PC-9 (cell line): Measurements from ENCODE around the gene WDR27. TPM values are rescaled to one million over a fixed set of nuclear protein-coding genes. Genes with fewer than 3 reads are reported as not detected.

Experiments
- BruUV-seq: library from RNA; stranded (reverse); fragments of 400-500 nt; replicated peaks from 2 replicates; lab custom pipeline; 2021; lab: Mats Ljungman, UMichigan
- CTCF ChIA-PET: fragments of 300-600 bp; sonication (Branson Sonifier 250); formaldehyde crosslinking; loops from one replicate; lab custom pipeline; 2022; ENCODE audit warnings: antibody characterized with exemption; lab: Charles Lee
- POLR2A ChIA-PET: fragments of 300-600 bp; sonication (Branson Sonifier 250); formaldehyde crosslinking; loops from one replicate; lab custom pipeline; 2022; ENCODE audit warnings: antibody characterized with exemption; ENCODE audit not compliant: unreplicated experiment; lab: Charles Lee
- DNase-seq, 2 experiments: peaks; one replicate each; pipeline versions ENCODE4 v3.0.0 to v3.0.0-alpha.2; 2015 to 2022; ENCODE audit warnings: mixed read lengths in 1 of 2
- H2AFZ ChIP-seq: fragments of 200-600 bp; sonication (generic); 2 replicates; pipeline ENCODE4 v1.8.1; 2017; ENCODE audit warnings: antibody characterized with exemption
- H3F3A ChIP-seq: fragments of 200-600 bp; sonication (generic); 2 replicates; pipeline ENCODE4 v1.8.1; 2017; ENCODE audit warnings: antibody characterized with exemption, mild to moderate bottlenecking, low read depth; ENCODE audit not compliant: insufficient read depth
- H3K27ac ChIP-seq: fragments of 200-600 bp; sonication (generic); 2 replicates; pipeline ENCODE4 v1.6.1; 2016; ENCODE audit warnings: mixed run types
- H3K27me3 ChIP-seq: fragments of 200-600 bp; sonication (generic); 2 replicates; pipeline ENCODE4 v1.6.1; 2016; ENCODE audit warnings: low read depth, mixed run types; ENCODE audit not compliant: insufficient read depth
- H3K36me3 ChIP-seq: fragments of 200-600 bp; sonication (generic); 2 replicates; pipeline ENCODE4 v1.6.1; 2016; ENCODE audit warnings: low read depth, mixed run types
- H3K4me1 ChIP-seq: fragments of 200-600 bp; sonication (generic); replicated peaks from 2 replicates; pipeline ENCODE4 v1.6.1; 2016; ENCODE audit warnings: mixed run types; ENCODE audit not compliant: insufficient read depth
- H3K4me2 ChIP-seq: fragments of 200-600 bp; sonication (generic); 2 replicates; pipeline ENCODE4 v1.6.1; 2017; ENCODE audit warnings: mixed run types
- H3K4me3 ChIP-seq: fragments of 200-600 bp; sonication (generic); 2 replicates; pipeline ENCODE4 v1.6.1; 2016; ENCODE audit warnings: mixed run types
- H3K79me2 ChIP-seq: fragments of 200-600 bp; sonication (generic); 2 replicates; pipeline ENCODE4 v1.6.1; 2017; ENCODE audit warnings: low read depth, mixed run types
- H3K9me2 ChIP-seq: fragments of 200-600 bp; sonication (generic); 2 replicates; pipeline ENCODE4 v1.8.1; 2017; ENCODE audit warnings: mild to moderate bottlenecking; ENCODE audit not compliant: insufficient read depth
- H3K9me3 ChIP-seq: fragments of 200-600 bp; sonication (generic); 2 replicates; pipeline ENCODE4 v1.8.1; 2016; ENCODE audit warnings: low read depth; ENCODE audit not compliant: insufficient read depth
- H4K20me1 ChIP-seq: fragments of 200-600 bp; sonication (generic); 2 replicates; pipeline ENCODE4 v1.8.1; 2017; ENCODE audit not compliant: insufficient read depth
- CTCF ChIP-seq: fragments of 200-600 bp; sonication (generic); conservative IDR thresholded peaks from 2 replicates; pipeline ENCODE4 v1.6.1; 2017; ENCODE audit warnings: mixed run types, antibody characterized with exemption, mild to moderate bottlenecking, moderate library complexity
- EZH2 ChIP-seq: fragments of 200-600 bp; sonication (generic); IDR thresholded peaks from 2 replicates; pipeline ENCODE4 v1.8.0; 2017; ENCODE audit warnings: antibody characterized with exemption, low read depth
- intact Hi-C: fragments of 100-400 bp; cut with micrococcal nuclease; formaldehyde crosslinking; loops from one replicate; pipeline ENCODE4 v1.10.0; 2022; ENCODE audit not compliant: unreplicated experiment
- total RNA-seq: library from RNA; stranded (reverse); gene quantifications from 2 replicates; pipeline ENCODE4 v1.2.3, GENCODE V29; 2021

WDR27 gene
- total RNA-seq, 1 experiment from 2014 or later: 54.2 TPM

GRCh38 chr6:169407325-169407724, 294.5 kb downstream of the WDR27 start:
- no peaks in the 10 kb centered on the region for H3K79me2 ChIP-seq
- CTCF ChIA-PET: no interaction called here
- H3F3A ChIP-seq: no peaks in the 10 kb centered on the region
- no peaks in the 10 kb centered on the region for H3K9me2 ChIP-seq
- intact Hi-C loops: no loop called here
- H3K4me1 ChIP-seq: no peaks in the 10 kb centered on the region
- no peaks in the 10 kb centered on the region for H3K36me3 ChIP-seq
- POLR2A ChIA-PET: no interaction called here
- TF ChIP-seq CTCF (no peak), EZH2 (no peak)
- no TSS peak for BruUV-seq
- H4K20me1 ChIP-seq: no peaks in the 10 kb centered on the region
- no peaks in the 10 kb centered on the region for H3K9me3 ChIP-seq
- H3K4me3 ChIP-seq: no peak overlapping the region
- DNase-seq: no peak
- no peak overlapping the region for H3K4me2 ChIP-seq
- H2AFZ ChIP-seq: no peak overlapping the region
- peaks cover 52% of the 10 kb centered on the region for H3K27me3 ChIP-seq
- H3K27ac ChIP-seq: no peak overlapping the region

Other genes with a start within 250 kb of the WDR27 start
- 9.8 and 12.5 TPM in 2 replicates for gene C6orf120, start 97 bp upstream of the WDR27 start, total RNA-seq
- gene PHF10, start 22.5 kb upstream of the WDR27 start, total RNA-seq: 20.8 and 21.7 TPM in 2 replicates
- 1.4 and 1.5 TPM in 2 replicates for gene DYNLT2, start 49.5 kb upstream of the WDR27 start, total RNA-seq
- gene ERMARD, start 49.6 kb upstream of the WDR27 start, total RNA-seq: 19.3 and 28.2 TPM in 2 replicates